Iris pigment epithelial cell (primary cell): Measurements from ENCODE around the gene UNC93A.
"Not testable (repeated sequence)": the region's sequence is repeated elsewhere in the genome, so short reads cannot be mapped to it uniquely, and the experiment has no call there.

Experiments
- DNase-seq: peaks from one replicate; pipeline ENCODE4 v3.0.0-alpha.2; 2011; ENCODE audit warnings: low read depth

UNC93A gene

GRCh38 chr6:167270499-167271311 lies 20.4 kb upstream of the UNC93A start:
- DNase-seq = no peak

DNA sequence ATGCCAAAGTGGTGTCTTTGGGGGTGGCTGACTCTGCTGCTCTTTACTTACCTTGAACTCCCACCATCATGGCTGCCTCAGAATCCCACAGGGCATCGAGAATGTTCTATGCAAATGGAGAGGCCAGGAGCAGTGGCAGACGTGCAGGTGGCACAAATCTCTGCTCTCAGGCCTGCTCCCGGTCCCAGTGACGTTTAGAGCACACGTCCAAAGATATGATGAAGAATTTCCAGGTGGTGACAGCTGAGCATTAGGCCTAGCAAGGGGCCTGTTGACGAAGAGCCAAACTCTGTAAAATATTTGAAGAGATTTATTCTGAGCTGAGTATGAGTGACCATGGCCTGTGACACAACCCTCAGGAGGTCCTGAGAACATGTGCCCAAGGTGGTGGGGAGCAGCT lies 19.0 kb upstream of the UNC93A start:
- no peak for DNase-seq

- DNase-seq = no peak
These were observed 18.3 kb upstream of the UNC93A start for GRCh38 chr6:167272696-167273379.

- DNase-seq = no peak
These were observed 16.8 kb upstream of the UNC93A start for GRCh38 chr6:167274270-167274669.

DNA sequence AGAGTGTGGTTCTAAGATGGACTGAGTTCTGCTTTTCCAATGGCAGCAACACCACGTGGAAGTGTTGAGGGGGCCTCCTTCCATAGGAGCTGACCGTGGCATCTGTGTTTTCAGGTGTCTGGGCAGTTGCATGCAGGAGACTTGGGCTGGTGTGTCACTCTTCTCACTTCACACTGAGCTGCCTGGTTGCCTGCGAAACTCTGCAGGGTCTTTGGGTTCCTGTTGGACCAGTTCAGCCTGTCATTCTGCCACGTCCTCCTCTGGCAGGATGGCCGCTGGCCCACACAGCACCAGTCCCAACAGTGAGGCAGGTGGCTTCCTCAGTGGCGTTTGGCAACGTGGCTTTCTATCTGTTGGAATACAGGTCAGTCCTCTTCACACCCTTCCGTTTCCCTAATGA lies 16.1 kb upstream of the UNC93A start:
- no peak for DNase-seq

GRCh38 chr6:167275436-167275835 lies 15.7 kb upstream of the UNC93A start:
- no peak for DNase-seq

DNA sequence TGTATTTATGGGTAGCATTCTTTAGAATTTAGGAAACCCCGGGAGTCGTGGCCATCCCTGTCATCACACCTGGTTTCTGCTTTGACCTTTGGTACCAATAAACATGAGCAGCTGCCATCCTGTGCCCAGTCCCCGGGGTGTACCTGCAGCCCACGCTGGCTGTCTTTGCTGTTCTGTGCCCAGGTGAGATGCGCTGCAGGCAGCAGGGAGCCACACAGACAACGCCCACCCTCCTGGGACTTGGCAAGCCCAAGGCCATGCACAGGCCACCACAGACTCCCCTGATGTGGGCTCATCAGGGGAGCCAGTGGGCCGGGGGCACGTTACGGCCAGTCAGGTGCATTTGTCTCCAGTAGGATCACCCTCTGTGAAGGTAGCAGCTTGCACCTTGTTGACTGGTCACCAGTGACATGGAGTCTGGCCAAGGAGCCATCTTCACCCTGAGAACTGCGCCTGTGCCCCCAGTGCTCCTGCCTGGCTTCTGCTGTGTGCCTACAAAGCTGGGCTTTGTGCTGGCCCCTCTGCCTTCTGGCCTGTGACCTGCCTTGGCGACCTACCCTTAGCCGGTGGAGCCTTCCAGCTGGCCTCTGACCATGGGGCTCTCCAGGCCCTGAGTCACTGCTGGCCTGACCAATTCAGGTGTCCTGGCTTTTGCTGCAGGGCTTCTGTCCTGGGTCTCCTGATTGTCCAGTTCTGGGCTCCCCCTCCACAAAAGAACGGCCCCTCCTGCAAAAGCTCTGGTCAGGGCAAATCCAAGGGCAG lies 14.2 kb upstream of the UNC93A start:
- DNase-seq = no peak

DNA sequence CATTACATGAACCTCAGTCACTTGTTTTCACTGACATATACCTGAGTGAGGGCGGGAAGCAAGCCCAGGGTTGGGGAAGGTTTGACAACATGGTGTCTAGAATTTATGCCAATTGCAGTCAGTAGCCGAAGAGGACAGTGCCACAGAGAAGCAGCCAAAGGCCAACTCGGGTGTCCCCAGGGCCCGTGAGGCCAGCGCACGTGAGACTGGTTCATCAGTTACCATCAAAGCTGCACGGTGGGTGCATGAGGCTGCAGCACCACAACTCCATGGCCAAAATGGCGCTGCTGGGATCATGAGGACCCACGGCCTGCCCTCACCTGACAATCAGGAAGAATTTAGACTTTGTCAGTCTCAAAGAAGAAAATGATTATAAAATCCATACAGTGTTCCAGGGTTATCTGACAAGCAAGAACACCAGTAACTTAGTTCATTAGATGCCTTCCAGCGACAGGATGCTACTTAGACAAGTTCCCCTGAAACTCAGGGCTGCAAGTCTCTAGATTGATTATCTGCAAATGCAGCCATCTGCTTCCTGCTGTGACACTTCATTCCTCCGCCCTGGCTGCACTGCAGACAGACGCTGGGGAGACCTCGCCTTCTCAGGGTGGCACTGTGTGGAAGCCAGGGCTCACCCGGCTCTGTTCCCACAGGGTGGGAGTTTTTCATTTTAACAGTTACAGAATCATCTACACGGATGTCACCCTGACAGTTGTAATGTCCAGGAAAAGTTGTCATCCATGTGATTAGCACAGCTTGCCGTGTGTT lies 12.8 kb upstream of the UNC93A start:
- not testable (repeated sequence) for DNase-seq

GRCh38 chr6:167279766-167280446 lies 11.2 kb upstream of the UNC93A start:
- no peak for DNase-seq

- not testable (repeated sequence) for DNase-seq
These were observed 10.6 kb upstream of the UNC93A start for GRCh38 chr6:167280466-167280865.

- no peak for DNase-seq
These were observed 8.9 kb upstream of the UNC93A start for GRCh38 chr6:167282165-167282564.

DNA sequence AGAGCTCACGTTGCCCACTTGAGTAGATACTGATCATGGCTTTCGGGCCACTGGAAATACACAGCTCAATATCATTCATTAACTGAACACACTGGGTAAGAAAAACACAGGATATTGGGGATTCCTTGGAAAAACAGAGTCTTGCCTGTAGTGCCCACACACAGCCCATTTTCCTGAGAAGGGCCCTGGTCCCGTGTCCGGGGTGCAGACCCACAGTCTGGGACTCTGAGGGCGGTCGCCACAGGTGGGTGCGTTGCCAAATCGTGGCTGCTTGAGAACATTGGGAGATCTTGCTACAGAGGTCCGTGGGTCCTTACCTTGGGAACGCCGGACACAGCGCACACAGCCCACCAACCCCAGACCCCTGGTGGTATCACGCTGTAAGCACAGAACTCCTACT lies 6.5 kb upstream of the UNC93A start:
- not testable (repeated sequence) for DNase-seq

GRCh38 chr6:167285077-167285770 lies 5.9 kb upstream of the UNC93A start:
- no peak for DNase-seq

DNA sequence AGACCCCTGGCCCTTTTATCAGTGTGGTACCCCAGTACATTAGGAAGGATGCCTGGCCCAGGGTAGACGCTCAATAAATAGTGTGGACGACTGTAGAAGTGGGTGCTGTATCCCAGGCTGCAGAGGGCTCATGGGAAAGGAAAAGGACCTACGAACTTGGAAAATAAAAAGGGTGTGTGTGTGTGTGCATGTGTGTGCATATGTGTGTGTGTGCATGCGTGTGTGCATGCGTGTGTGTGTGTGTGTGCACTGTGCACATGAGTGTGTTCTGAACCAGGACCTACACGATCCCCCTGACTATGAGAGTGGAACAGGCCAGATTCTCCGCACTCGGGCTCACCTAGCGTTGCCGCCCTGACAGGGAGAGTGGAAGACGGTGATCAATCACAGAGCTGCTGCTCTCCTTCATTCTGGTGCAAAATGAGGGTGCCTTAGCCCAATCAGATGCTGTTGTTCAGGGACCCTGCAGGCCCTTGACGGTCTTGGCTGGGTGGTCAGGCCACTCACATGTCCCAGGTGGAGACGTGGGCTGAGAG lies 3.5 kb upstream of the UNC93A start:
- no peak for DNase-seq

- DNase-seq = peak; percentile 24
These were observed 2.4 kb upstream of the UNC93A start for GRCh38 chr6:167288591-167289225.

GRCh38 chr6:167289291-167289690 lies 1.8 kb upstream of the UNC93A start:
- DNase-seq = not testable (repeated sequence)

DNA sequence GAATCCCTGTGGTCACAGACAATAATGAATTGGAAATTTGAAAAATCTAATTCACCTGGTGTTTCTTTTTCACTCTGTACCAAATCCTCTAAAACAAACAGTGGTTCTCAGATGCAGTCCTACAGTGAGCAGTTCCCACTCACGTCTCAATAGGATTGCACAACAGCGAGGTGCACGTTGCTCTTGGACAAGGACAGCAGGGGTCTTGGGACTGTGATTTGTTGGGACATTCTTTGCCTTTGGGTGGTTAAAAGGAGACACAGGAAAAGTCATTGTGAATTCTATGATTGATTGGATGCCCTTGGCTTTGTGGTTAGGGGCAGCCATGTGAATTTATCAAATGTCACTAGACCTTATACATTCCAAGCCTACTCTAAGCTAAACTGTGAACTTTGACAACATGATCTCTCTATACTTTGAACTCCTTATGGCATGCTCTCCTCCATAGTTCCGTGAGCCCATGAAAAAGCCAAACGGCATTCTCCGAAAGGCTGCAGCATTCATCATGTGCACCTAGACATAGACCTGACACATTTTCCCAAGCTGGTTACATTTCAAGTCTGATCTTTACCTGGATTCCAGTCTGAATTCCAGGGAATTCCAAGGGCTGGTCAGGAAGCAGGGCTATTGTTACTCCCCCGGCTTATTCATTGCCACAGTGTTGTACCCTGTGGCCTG lies 647 bp downstream of the UNC93A start:
- no peak for DNase-seq

- no peak for DNase-seq
These were observed 1.4 kb downstream of the UNC93A start for GRCh38 chr6:167292301-167293087.
